Gastroesophageal sphincter (tissue), 3 donors: ENCODE data around the gene SNTG2.

Source experiments
- EP300 ChIP-seq: sonication (generic); formaldehyde crosslinking; IDR thresholded peaks from one replicate; pipeline ENCODE4 v1.6.1; 2017; ENCODE audit warnings: antibody characterized with exemption, mild to moderate bottlenecking
- POLR2A ChIP-seq, 2 donors: fragments of 450-650 bp; IDR thresholded peaks; one replicate each; pipeline ENCODE4 v1.6.1; 2017; ENCODE audit warnings: antibody characterized with exemption in 2 of 2, mild to moderate bottlenecking in 2 of 2, moderate library complexity in 1 of 2
- POLR2AphosphoS5 ChIP-seq: sonication (generic); formaldehyde crosslinking; IDR thresholded peaks from one replicate; pipeline ENCODE4 v1.6.1; 2017; ENCODE audit warnings: antibody characterized with exemption
- TF ChIP-seq, protein P1 (sequence below), 4 experiments: fragments of 200-600 bp in 2 of 4; fragments of 450-650 bp in 2 of 4; sonication (generic) in 1 of 4; IDR thresholded peaks; one replicate each; pipeline ENCODE4 v1.5.1; 2017 to 2019; ENCODE audit warnings: antibody characterized with exemption in 4 of 4, mild to moderate bottlenecking in 2 of 4, moderate library complexity in 2 of 4

DNA sequence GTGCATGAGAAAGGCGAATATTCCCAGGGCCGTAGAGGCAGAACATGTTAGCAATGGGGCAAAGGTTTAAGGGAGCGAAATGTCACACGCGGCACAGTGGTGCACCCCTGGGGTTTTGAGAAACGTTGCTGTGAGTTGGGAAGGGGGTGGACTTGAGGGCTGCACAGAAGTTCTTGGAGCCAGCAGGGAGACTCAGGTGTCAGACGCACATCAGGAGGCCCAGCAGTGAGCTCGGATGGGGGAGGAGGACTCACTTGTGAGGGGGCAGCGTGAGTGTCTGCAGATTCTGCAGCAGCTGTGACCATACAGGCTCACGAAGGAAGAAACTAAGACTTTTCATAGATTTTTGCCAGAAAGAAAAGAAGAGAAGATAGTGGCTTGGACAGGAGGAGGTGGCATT is 218.2 kb downstream of the SNTG2 start:
- TF ChIP-seq, protein P1, sequence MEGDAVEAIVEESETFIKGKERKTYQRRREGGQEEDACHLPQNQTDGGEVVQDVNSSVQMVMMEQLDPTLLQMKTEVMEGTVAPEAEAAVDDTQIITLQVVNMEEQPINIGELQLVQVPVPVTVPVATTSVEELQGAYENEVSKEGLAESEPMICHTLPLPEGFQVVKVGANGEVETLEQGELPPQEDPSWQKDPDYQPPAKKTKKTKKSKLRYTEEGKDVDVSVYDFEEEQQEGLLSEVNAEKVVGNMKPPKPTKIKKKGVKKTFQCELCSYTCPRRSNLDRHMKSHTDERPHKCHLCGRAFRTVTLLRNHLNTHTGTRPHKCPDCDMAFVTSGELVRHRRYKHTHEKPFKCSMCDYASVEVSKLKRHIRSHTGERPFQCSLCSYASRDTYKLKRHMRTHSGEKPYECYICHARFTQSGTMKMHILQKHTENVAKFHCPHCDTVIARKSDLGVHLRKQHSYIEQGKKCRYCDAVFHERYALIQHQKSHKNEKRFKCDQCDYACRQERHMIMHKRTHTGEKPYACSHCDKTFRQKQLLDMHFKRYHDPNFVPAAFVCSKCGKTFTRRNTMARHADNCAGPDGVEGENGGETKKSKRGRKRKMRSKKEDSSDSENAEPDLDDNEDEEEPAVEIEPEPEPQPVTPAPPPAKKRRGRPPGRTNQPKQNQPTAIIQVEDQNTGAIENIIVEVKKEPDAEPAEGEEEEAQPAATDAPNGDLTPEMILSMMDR (IDR thresholded peaks at IDR 0.05), result no peak
- no peak for TF ChIP-seq POLR2A (IDR thresholded peaks at IDR 0.05)
- TF ChIP-seq POLR2AphosphoS5, result no peak
- TF ChIP-seq EP300, result no peak
